Measurements from ENCODE around the gene ANKS1B.

Gene ANKS1B

GRCh38 chr12:98985156-98985555 lies 999.6 kb downstream of the ANKS1B start:
- TF ChIP-seq CTCF (IDR thresholded peaks at IDR 0.05; ENCODE audit: low read depth, low read length, missing control alignments) = no peak
- in situ Hi-C loops (cut with HindIII; ENCODE audit: low pct_ligation_motif_present, low sequenced_read_pairs) = no loop called here
- Histone ChIP-seq H3K27me3 (replicated peaks) (no peaks in the 10 kb centered on the region), H3K27ac (no peak overlapping the region), H3K36me3 (replicated peaks) (no peaks in the 10 kb centered on the region), H3K4me3 (ENCODE audit: low read depth, low read length) (no peak overlapping the region)
- no peak for DNase-seq

- in situ Hi-C loops (cut with HindIII; ENCODE audit: low pct_ligation_motif_present, low sequenced_read_pairs) = no loop called here
- Histone ChIP-seq H3K27ac (no peak overlapping the region), H3K36me3 (replicated peaks) (no peaks in the 10 kb centered on the region), H3K4me3 (ENCODE audit: low read depth, low read length) (no peak overlapping the region), H3K27me3 (replicated peaks) (no peaks in the 10 kb centered on the region)
- DNase-seq = no peak
- TF ChIP-seq CTCF (IDR thresholded peaks at IDR 0.05; ENCODE audit: low read depth, low read length, missing control alignments) = no peak
These were observed 1001.1 kb downstream of the ANKS1B start for GRCh38 chr12:98983647-98984046.

- in situ Hi-C loops (cut with HindIII; ENCODE audit: low pct_ligation_motif_present, low sequenced_read_pairs) = no loop called here
These were observed 1004.2 kb downstream of the ANKS1B start for GRCh38 chr12:98980508-98980907.

GRCh38 chr12:98977186-98977585 lies 1007.5 kb downstream of the ANKS1B start:
- Histone ChIP-seq H3K27me3 (replicated peaks) (no peaks in the 10 kb centered on the region), H3K27ac (no peak overlapping the region), H3K36me3 (replicated peaks) (no peaks in the 10 kb centered on the region), H3K4me3 (ENCODE audit: low read depth, low read length) (no peak overlapping the region)
- in situ Hi-C loops (cut with HindIII; ENCODE audit: low pct_ligation_motif_present, low sequenced_read_pairs) = no loop called here
- no peak for TF ChIP-seq CTCF (IDR thresholded peaks at IDR 0.05; ENCODE audit: low read depth, low read length, missing control alignments)
- no peak for DNase-seq

More at GRCh38 chr12:98980508-98980907, 1004.2 kb downstream of the ANKS1B start:
- H3K27me3 ChIP-seq (replicated peaks) = no peaks in the 10 kb centered on the region
- no peak for DNase-seq
- H3K4me3 ChIP-seq (ENCODE audit: low read depth, low read length) = no peak overlapping the region
- TF ChIP-seq CTCF (IDR thresholded peaks at IDR 0.05; ENCODE audit: low read depth, low read length, missing control alignments) = no peak
- H3K36me3 ChIP-seq (replicated peaks) = no peaks in the 10 kb centered on the region
- H3K27ac ChIP-seq = no peak overlapping the region

GRCh38 chr12:98974767-98975381 lies 1009.9 kb downstream of the ANKS1B start:
- in situ Hi-C loops (cut with HindIII; ENCODE audit: low pct_ligation_motif_present, low sequenced_read_pairs) = no loop called here

More at GRCh38 chr12:98974767-98975381, 1009.9 kb downstream of the ANKS1B start:
- DNase-seq = no peak
- TF ChIP-seq CTCF (IDR thresholded peaks at IDR 0.05; ENCODE audit: low read depth, low read length, missing control alignments) = no peak
- H3K36me3 ChIP-seq (replicated peaks) = no peaks in the 10 kb centered on the region
- no peak overlapping the region for H3K27ac ChIP-seq
- no peaks in the 10 kb centered on the region for H3K27me3 ChIP-seq (replicated peaks)
- H3K4me3 ChIP-seq (ENCODE audit: low read depth, low read length) = no peak overlapping the region

All from brain microvascular endothelial cell (primary cell).